Measurements from ENCODE around the gene RBFA.
"Not testable (repeated sequence)": the region's sequence is repeated elsewhere in the genome, so short reads cannot be mapped to it uniquely, and the experiment has no call there.

RBFA gene, protein sequence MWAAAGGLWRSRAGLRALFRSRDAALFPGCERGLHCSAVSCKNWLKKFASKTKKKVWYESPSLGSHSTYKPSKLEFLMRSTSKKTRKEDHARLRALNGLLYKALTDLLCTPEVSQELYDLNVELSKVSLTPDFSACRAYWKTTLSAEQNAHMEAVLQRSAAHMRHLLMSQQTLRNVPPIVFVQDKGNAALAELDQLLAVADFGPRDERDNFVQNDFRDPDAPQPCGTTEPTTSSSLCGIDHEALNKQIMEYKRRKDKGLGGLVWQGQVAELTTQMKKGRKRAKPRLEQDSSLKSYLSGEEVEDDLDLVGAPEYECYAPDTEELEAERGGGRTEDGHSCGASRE
- total RNA-seq: 7.6 to 10.6 (median 9.3) reads per million in 4 experiments

DNA sequence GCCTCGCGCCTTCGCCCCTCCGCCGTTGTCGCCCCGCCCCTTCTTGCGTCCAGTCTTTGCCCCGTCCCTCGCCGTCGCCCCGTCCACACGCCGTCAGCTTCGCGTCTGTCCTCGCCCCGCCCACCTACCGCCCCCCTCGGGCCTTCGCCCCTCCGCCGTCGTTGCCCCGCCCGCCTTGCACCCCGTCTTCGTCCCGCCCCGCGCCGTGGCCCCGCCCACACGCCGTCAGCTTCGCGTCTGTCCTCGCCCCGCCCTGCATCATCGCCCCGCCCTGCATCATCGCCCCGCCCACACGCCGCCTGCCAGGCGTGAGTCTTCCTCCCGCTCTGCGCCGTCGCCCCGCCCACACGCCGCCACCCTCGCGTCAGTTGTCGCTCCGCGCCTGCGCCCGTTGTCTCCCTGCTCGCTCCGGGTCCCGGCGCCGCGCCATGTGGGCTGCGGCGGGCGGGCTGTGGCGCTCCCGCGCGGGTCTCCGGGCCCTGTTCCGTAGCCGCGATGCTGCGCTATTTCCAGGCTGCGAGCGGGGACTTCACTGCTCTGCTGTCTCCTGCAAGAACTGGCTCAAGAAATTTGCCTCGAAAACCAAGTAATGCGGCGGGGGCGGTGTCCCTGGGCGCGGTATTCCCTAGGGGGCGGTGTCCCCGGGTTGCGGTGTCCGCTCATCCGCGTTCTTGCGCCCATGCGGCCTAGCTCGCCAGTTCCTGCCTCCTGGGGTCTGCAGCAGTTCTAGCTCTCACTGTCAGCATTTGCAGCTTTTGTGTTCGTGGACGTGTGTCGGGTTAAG lies at the start of gene RBFA:
Gene RBFA, plus strand, starts transcription at position 367 of the 784 bp plus-strand sequence. Its CDS starts 62 bp downstream, at position 429.
- DNase-seq: peak; percentile 100

DNA sequence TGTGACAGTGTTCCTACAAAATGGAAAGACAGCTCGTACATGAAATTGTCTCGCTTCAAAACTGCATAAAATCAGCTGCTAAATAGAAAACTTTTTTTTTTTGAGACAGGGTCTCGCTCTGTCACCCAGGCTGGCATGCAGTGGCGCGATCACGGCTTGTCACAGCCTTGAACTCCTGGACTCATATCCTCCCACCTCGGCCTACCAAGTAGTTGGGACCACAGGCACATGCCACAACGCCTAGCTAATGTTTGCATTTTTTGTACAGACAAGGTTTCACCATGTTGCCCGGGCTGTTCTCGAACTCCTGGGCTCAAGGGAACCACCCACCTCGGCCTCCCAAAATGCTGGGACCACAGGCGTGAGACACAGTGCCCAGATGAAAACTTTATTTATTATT lies 49.1 kb upstream of the RBFA start:
- no peak for DNase-seq

DNA sequence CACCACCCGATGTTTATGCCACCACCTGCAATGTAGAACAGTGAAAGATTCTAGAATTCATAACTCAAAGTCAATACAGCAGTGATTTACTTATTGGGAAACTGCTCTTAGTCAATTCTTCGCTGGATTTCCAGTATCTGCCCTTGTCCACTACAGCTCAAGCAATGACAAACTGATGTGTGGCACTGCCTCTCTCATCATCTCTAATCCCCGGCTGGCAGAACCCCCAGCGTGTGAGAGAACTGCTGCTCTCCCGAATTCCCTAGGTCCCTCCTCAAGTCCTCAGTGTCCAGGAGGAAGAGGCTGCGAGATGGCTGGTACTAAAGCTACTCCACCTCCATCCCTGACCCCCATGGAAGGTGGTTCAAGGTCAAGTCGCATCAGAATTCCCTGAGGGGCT lies 47.5 kb upstream of the RBFA start:
- DNase-seq: no peak

DNA sequence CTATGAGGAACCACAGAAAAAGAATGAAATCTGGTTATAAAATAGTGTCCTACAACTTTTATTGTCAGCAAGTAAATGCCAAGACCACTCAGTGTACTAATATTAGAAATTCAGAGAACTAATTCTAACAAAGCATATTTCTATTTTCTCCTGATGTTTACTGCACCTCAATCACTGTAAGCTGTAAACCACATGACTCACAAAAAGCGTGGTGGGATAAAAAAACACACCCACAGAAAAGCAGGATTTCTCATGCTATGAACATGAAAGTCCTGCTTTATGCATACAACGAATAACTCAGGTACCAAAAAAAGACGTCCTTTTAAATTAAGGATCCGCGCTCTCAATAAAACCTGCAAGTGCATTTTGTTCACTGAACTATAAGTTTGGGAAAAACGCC lies 46.7 kb upstream of the RBFA start:
- DNase-seq: no peak

DNA sequence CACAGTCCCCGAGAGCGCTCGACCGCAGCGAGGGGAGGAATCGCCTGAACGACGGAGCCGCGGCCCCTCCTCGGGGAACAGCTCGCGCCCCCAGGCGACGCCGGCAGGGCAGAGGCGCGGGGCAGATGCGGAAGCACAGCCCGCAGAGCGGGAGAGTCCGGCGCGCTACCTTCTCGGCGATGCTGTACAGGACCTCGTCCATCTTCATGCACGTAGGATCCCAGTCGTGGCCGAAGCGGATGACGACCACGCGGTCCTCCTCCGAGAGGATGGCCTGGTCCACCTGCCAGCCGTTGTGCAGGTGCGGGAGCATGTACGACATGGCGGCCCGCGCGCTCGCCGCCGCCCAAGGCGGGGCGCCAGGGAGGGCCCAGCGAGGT lies 46.2 kb upstream of the RBFA start:
- DNase-seq: peak; percentile 36

DNA sequence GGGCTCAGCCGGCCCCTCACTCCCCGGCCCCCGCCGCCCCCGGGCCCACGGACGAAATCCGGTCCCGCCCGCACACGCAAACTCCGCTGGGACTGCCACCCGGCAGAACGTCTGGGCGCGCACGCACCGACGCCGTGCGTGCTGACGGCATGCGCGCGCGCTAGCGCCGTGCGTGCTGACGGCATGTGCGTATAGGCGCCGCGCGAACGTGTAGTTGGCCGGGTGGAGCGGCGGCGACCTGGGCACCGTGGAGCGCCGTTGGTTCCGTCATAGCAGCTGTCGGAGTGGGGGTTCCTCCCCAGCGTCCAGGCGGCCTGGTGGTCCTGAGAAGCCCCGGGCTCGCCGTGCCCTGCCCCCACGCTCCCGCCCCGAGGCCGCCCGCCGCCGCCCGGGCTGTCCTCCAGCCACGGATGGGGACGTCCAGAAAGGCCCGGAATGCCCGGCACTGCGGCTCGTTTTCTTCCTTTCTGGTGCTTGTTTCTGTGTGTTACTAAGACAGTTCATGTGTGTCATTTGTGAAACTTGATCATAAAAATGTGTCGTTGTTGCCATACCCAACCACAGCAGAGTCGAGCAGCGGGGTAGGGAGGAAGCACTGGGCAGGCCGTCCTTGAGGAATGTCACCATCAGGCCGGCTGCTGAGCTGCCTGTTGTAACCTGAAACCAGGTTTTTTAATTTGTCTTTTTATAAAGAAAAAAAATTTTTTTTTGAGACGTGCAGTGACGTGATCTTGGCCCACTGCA lies 45.6 kb upstream of the RBFA start, which contains the start of gene TXNL4A:
Gene TXNL4A, minus strand, starts transcription at position 113 of the 744 bp plus-strand sequence. CDS start 171 bp downstream, outside the sequence.
- peak; percentile 67 for DNase-seq

DNA sequence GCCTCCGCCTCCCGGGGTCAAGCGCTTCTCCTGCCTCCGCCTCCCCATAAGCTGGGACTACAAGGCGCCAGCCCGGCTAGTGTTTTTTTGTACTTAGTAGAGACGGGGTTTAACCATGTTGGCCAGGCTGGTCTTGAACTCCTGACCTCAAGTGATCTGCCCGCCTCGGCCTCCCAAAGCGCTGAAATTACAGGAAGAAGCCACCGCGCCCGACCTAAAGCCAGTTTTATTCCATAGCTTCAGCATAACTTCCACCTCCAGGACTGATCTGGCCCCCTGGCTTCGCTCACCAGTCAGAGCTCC lies 45.1 kb upstream of the RBFA start:
- no peak for DNase-seq

DNA sequence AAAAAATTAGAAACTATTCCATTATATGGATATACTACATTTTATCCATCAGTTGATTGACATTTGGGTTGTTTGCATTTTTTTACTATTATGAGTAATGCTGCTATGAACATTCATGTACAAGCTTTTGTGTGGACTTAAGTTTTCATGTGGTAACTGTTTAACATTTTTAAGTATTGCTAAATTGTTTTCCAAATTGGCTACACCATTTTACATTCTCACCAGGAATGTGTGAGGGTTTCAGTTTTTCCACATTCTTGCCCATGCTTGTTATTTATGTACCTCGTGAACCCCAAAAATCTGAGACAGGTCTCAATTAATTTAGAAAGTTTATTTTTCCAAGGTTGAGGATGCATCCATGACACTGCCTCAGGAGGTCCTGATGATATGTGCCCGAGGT lies 42.7 kb upstream of the RBFA start:
- DNase-seq: no peak

DNA sequence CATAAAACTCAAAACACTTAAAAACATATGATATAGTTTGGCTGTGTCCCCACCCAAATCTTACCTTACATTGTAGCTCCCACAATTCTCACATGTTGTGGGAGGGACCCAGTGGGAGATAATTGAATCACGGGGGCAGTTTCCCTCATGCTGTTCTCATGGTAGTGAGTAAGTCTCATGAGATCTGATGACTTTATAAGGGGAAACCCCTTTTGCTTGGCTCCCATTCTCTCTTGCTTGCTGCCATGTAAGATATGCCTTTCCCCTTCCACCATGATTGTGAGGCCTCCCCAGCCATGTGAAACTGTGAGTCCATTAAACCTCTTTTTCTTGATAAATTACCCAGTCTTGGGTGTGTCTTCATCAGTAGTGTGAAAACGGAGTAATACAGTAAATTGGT lies 34.5 kb upstream of the RBFA start:
- not testable (repeated sequence) for DNase-seq

DNA sequence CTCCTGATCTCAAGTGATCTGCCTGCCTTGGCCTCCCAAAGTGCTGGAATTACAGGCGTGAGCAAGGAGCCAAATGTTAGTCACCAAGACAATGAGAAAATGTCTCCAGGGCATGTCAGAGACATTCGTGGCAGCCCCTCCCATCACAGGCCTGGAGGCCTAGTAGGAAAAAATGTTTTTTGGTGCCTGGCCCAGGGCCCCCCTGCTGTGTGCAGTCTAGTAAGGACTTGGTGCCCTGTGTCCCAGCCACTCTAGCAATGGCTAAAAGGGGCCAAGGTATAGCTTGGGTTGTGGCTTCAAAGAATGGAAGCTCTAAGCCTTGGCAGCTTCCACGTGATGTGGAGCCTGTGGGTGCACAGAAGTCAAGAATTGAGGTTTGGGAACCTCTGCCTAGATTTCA lies 33.4 kb upstream of the RBFA start:
- DNase-seq: no peak

DNA sequence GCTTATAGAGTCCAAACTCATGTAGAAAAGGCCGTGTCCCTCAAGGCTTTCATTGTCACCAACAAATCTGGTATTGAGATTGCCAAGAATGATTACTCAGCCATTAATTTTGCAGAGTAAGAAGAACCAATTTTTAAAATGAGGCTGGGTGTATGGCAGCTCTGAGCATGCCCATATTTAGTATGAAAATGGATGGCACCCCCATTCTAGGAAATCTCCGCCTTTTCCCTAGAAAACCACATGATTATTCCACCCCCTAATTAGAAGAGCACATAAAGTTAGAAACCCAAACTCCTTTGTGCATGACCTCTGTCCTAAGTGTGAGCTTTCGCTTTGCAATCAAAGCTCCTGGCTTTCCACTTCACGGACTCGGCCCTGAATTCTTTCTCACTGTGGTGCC lies 31.8 kb upstream of the RBFA start:
- DNase-seq: no peak

DNA sequence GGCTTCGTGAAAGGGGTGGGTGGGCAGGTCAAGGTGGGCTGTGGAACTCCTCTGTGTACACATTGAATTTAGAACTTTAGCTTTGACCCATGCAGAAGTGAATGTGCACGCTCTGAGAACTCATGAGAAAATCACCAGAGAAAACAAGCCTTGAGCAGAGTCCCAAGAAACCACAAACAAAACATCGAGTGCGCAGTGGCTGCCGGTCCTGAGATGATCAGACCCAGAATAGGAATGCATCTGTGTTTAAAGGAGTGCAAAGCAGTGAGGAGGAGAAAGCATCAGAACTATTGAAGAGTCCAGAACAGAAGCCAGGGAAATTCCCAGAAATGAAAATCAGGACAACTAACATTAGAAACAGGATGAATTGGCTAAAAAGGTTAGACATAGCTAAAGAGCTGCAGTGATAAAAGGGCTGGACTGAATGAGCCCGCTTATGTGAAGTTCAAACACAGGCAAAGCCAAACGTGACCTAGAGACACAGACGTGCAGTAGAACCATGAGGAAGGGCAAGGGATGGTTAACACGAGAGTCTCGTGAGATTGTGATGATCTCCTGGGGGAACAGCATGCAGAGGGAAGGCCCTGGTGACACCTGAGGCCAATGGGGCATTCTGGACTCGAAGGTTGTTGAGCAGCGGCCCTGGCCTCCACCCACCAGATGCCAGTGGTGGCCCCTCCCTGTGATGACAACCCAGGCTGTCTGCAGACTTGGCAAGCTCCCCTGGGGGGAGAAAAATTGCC lies 29.5 kb upstream of the RBFA start:
- no peak for DNase-seq

DNA sequence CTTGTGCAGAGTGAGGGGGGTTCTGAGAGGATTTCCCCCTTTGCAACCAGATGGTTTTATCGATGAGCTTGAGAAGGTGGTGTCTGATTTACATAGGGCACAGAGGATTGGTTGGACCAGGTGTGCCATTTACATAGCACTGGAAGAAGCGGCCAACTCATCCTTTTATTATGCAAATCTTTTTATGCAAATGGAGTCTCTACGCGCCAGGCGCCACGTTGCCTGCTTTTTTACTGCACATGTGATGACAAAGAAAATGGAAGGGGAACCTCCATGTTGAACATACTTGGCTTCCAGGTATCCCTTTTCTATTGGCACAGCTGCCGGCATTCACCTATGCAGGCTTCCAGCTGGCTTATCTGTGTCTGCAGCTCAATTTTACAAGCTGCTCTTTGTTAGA lies 27.5 kb upstream of the RBFA start:
- no peak for DNase-seq

DNA sequence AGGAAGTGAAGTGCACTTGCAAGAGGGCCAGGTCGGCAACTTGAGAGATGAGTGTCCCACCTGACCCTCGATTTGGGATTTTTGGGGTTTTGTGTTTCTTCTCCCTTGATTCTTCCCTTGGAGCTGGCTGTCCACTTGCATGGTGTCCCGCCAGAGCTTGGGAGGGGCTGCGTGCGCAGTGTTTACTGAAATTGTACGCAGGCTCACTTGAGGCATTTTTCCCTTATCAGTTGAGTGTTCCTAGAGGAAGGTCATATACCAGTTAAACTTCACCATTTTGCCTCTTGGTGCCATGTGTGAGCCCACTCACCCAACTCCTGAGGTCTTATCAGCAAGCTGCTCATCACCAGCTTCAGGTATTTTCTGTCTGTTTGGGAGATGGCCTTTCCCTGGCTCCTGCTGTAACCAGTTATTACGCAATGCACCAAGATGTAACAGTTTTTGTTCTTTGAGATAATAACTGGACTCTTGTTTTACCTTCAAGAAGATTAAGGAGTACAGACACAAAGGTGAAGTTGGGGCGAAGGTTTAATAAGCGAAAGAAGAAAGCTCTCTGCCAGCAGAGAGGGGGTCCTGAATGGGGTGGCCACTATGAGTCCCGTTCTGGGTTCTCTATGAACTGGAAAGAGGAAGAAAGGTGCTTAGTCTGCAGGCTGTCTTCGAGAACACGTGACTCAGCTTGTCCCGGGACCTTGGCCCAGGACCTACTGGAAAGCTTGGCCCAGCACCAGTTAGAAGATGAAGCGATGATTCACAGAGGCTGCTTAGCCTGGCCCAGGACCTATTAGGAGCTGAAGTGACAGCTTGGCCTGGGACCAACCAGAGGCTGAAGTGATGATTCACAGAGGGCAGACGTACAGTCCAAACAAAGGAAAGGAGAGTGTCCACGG lies 24.3 kb upstream of the RBFA start:
- DNase-seq: no peak

DNA sequence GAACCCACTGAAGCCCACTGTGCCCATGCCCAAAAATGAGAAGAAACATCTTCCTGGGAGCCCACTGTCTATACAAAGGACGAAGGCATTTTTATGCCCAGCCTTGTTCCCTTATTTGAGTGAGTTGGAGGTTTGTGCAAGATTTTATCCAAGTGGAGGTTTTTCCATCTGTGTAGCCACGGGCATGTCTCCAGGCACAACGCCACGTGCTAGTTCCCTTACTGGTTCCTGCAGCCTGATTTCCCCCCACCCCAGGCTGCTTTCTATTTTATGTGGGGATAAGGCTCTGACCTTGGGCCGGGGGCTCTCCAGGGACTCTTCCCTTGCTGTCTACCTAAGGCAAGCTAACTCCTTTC lies 23.7 kb upstream of the RBFA start:
- no peak for DNase-seq

DNA sequence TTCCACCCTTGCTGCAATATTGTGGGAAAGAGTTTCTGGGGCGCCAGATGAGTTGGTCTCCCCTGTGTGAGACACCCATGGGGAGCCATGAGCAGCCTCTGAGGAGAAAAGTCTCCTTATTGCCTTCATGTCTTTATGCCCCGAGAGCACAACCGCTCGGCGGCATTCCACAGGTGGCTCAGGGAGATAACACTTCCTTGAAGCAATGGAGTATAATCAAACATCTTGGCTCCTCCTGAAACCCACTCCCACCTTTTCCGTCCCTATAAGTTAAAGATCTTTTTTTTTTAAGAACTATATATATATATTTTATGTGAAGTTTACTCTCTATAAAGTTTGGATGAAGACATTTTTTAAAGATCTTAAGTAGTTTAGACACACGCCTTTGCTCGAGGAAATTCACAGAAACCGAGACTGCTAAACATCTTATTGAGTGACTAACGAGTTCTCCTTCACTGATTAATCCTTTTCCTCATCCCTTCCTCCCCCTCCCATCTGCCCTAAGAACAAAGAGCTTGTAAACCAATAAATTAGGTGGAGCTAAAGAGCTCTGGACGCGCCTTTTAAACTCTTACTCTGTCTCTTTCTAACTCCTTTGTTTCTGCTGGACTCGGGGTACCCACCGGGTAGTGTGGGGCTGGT lies 22.6 kb upstream of the RBFA start:
- DNase-seq: not testable (repeated sequence)

DNA sequence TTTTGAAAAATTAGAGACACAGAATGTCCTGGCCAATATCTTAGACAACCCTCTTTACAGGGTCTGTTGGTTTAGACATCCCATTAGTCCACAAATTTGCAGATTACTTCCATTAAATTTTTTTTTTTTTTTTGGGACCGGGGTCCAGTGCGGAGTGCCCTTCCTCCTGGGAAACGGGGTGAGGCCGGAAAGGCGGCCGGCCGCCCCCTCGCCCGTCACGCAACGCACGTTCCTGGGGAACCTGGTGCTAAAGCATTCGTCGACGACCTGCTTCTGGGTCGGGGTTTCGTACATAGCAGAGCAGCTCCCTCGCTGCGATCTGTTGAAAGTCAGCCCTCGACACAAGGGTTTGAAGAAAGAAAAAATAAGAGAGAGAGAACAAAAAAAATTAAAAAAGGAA lies 21.5 kb upstream of the RBFA start:
- no peak for DNase-seq

DNA sequence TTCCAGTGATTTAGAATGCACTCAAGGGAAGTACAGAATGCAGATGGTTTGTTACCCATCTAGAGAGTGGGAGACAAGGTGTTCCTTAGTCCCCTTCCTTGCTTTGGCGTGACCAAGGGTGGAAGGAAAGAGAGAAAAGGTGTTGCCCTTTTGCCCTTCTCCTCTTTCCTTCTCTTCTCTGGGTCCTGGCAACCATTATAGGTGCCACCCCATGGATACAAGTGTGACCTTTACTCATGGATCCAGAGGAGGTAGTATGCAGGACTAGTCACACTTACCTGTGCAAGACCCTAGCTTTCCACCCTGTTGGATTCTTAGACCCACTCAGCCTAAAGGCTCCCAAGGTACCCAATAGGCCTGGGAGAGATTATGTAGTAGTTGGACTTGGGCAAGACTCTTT lies 11.6 kb upstream of the RBFA start:
- no peak for DNase-seq

DNA sequence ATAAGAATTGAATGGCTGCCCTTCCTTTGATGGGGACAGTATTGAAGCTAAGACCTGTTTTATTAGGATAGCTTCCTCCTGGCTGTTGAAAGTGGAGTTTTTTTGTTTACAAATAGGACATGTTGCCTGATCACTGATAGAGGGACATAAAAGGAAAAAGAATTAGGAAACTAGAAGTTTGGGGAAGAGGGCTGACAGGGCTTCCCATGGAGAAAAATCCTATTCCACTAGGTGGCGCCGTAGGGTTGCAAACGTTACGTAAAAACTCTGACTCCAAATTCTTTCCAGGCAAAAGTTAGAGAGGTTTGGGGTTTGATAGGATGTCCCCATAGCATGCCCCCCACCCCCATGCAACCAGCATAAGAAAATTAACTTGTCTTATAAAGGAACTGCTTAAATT lies 11.1 kb upstream of the RBFA start:
- no peak for DNase-seq

DNA sequence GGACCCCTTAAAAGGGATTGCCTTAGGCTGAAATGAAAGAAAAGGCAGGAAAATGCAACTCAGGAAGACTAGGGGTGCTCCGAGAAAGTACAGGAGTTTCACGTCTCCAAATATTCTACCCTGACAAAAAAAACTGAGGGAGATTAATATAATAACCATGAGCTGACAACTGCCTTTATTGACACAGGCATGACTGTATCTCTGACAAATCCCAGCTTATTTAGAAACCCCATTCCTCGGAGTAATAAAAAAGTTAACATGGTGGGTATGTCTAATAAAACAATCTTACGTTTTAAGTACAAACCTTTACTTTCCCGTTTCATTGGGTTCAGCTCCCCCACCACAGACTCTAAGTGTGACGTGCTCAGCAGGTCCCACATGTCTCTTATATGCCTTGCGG lies 7.9 kb upstream of the RBFA start:
- no peak for DNase-seq

DNA sequence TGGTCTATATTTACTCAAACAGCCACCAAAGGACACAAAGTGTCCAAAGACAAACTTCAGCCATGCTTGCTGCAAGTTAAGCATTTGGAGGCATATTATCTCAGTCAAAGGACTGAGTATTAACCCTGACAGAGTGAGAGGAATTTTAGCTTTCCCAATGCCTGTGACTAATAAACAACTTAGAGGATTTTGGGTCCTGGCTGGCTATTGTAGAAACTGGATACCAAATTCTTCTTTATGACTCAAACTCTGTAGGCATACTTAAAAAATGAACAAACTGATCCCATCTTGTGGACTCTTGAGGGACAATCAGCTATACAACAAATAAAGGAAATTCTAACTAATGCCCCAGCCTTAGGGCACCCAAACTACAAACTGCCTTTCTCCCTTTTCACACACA lies 6.5 kb upstream of the RBFA start:
- DNase-seq: not testable (repeated sequence)
